ENCODE results near the gene RTF2.

The RTF2 gene, protein sequence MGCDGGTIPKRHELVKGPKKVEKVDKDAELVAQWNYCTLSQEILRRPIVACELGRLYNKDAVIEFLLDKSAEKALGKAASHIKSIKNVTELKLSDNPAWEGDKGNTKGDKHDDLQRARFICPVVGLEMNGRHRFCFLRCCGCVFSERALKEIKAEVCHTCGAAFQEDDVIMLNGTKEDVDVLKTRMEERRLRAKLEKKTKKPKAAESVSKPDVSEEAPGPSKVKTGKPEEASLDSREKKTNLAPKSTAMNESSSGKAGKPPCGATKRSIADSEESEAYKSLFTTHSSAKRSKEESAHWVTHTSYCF

DNA sequence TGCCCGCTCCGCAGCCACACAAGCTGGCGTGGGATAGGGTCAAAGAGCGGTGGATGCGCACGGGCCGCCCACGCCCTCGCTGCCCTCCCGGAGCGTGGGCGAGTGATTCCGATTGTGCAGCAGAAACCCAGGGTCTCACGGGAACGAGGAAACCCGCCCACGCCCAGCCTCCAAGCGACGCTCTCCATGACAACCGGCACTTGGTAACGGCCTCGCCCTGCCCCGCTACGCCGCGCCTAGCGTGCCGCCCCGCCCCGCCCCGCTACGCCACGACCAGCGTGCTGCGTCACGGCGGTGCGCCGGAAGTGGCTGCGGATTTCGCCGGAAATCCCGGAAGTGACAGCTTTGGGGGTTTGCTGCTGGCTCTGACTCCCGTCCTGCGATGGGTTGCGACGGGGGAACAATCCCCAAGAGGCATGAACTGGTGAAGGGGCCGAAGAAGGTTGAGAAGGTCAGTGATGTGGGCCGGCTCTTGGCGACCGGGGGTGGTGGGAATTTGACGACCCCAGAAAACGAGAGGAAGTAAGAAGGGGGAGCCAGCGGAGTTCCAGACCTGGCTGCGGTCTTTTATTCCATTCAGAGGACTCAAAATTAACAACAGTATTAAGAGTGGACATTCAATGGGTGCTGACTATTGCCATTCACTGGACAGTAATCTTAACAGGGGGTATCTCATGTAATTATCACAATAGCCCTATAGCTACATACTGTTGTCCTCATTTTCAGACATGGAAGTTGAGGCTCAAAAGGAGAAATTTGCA is at the start of gene RTF2:
Gene RTF2 (plus strand): TSS at position 312 of the 761 bp plus-strand sequence. CDS start 71 bp downstream, at position 383.
- TF ChIP-seq, protein P1, sequence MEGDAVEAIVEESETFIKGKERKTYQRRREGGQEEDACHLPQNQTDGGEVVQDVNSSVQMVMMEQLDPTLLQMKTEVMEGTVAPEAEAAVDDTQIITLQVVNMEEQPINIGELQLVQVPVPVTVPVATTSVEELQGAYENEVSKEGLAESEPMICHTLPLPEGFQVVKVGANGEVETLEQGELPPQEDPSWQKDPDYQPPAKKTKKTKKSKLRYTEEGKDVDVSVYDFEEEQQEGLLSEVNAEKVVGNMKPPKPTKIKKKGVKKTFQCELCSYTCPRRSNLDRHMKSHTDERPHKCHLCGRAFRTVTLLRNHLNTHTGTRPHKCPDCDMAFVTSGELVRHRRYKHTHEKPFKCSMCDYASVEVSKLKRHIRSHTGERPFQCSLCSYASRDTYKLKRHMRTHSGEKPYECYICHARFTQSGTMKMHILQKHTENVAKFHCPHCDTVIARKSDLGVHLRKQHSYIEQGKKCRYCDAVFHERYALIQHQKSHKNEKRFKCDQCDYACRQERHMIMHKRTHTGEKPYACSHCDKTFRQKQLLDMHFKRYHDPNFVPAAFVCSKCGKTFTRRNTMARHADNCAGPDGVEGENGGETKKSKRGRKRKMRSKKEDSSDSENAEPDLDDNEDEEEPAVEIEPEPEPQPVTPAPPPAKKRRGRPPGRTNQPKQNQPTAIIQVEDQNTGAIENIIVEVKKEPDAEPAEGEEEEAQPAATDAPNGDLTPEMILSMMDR (IDR thresholded peaks at IDR 0.05; ENCODE audit: low read depth, low read length, missing control alignments) = no peak
- peak; percentile 76 for DNase-seq (ENCODE audit: low read depth)
- peak within 1 kb of the TSS; percentile 98 for H3K4me3 ChIP-seq (ENCODE audit: low read depth, low read length)
- in situ Hi-C loops (cut with HindIII; ENCODE audit: low sequenced_read_pairs) = no loop called here

DNA sequence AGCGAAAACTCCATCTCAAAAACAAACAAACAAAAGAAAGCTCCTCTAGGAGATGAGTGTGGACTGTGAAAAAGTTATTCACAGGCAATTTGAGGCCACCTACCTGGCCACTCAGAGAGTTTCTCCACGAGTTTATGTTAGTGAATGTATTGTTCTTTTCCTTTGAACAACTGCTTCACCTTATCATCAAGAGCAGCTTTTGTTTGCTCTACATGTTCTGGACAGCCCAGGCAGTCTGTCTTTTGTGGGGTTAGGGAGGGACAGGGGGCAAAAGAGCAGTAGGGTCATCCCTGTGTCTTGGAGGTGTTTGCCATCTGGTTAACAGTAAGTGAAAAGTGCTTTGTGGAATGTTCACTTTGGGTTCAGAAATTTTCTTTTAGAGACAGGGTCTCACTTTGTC is 48.4 kb upstream of the RTF2 start:
- DNase-seq (ENCODE audit: low read depth) = no peak
- H3K4me3 ChIP-seq (ENCODE audit: low read depth, low read length) = no peak overlapping the region
- TF ChIP-seq, protein P1 (IDR thresholded peaks at IDR 0.05; ENCODE audit: low read depth, low read length, missing control alignments) = no peak
- in situ Hi-C loops (cut with HindIII; ENCODE audit: low sequenced_read_pairs) = no loop called here

DNA sequence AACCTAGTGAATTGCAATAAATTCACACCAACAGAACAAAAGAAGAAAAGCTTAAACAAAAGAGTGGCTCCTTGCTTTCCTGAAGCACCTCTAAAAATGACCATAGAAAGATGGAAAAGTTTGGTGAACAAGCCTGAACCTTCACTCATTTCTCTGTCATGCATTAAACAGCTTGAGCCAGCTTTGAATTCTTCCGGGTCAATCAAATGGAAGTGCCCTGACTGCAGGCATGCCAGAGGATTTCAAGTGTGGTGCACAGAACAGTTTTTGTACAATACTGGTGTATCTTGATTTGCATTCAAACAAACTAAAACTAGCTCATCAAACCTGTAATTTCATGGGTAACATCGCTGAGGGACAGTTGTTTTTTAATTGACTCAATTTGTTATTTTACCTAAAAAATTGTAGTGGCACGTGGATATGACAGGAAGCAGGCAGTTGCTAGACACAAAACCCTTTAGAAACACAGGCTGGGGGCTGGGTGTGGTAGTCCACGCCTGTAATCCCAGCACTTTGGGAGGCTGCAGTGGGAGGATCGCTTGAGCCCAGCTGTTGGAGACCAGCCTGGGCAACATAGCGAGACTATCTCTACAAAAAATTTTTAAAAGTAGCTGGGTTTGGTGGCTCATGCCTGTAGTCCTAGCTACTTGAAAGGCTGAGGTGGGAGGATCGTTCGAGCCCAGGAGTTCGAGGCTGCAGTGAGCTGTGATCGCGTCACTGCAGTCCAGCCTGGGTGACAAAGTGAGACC is 47.3 kb upstream of the RTF2 start:
- TF ChIP-seq, protein P1 (IDR thresholded peaks at IDR 0.05; ENCODE audit: low read depth, low read length, missing control alignments) = no peak
- DNase-seq (ENCODE audit: low read depth) = no peak
- in situ Hi-C loops (cut with HindIII; ENCODE audit: low sequenced_read_pairs) = no loop called here
- H3K4me3 ChIP-seq (ENCODE audit: low read depth, low read length) = no peak overlapping the region

DNA sequence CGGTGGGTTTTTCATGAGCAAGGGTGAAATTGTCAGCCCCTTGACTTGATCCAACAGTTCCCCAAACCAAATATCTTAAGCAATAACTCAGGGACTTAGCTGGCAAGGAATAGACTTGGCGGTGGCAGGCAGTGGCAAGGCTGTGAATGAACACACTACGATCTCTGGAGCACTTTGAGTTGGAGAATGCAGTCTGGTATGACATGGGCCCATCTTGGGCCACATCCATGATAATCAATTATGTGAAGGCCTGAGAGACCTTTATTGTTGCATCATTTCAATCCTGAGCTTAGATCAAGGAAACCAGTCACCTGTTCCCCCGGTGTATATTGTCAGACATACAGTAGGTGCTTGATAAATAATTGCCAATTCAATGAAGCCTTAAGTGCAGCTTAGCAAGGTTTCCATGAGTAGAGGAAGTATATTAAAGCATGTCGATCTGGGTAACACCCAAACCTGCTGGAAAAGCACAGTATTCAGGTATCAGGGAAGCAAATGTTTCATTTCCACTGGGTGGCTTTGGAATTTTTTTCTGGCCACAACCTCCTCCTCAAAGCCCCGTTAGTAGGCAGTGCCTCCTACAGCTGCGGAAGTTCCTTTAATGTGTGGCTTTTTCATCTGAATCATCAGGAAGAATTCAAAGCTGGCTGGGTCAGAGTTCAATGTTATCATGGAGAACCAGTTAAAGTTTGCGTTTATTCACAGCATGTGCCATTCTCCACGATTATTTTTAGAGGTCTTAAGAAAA is 46.2 kb upstream of the RTF2 start:
- in situ Hi-C loops (cut with HindIII; ENCODE audit: low sequenced_read_pairs) = no loop called here

DNA sequence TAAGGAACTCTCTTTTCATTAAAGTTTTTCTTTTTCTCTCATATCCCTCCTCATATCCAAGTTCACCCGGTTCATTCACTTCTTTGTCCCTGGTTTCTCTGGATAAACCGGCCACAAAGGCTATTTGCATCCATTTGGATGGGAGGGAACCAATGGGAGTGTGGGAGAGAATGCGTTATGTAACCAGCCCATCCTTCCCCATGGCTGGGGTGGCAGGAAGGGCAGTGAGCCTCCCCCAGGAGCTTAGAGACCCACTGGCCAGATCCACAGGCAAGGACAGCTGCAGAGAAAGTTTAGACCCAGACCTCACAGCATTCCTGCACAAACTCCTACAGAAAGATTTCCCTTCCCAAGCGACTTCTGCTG is 45.6 kb upstream of the RTF2 start:
- DNase-seq (ENCODE audit: low read depth) = no peak
- H3K4me3 ChIP-seq (ENCODE audit: low read depth, low read length) = no peak overlapping the region
- in situ Hi-C loops (cut with HindIII; ENCODE audit: low sequenced_read_pairs) = no loop called here
- TF ChIP-seq, protein P1 (IDR thresholded peaks at IDR 0.05; ENCODE audit: low read depth, low read length, missing control alignments) = no peak

More for the DNA sequence above, 46.2 kb upstream of the RTF2 start:
- no peak overlapping the region for H3K4me3 ChIP-seq (ENCODE audit: low read depth, low read length)
- TF ChIP-seq, protein P1 (IDR thresholded peaks at IDR 0.05; ENCODE audit: low read depth, low read length, missing control alignments) = peak; percentile 25
- DNase-seq (ENCODE audit: low read depth) = peak; percentile 84

DNA sequence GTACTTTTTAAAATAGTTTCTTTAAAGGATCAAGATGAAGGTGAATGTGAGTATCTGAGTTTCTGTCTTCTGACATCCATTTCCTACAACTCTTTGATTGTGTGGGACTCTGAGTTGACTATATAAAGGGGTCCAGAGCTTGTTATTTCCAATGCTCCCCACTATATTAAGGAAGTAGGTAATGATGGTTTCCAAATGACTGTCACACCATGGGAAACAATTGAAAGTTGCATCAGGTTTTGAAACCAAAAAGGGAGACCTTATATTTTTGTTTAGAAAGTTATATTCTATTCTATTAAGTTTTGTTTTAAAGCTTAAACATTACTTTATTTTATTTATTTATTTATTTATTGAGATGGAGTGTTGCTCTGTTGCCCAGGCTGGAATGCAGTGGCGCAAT is 45.2 kb upstream of the RTF2 start:
- no peak overlapping the region for H3K4me3 ChIP-seq (ENCODE audit: low read depth, low read length)
- in situ Hi-C loops (cut with HindIII; ENCODE audit: low sequenced_read_pairs) = no loop called here
- no peak for DNase-seq (ENCODE audit: low read depth)
- TF ChIP-seq, protein P1 (IDR thresholded peaks at IDR 0.05; ENCODE audit: low read depth, low read length, missing control alignments) = no peak

All from astrocyte of the cerebellum (primary cell).